ENCODE data around the gene NR3C2. TPM values are rescaled to one million over a fixed set of nuclear protein-coding genes. Genes with fewer than 3 reads are reported as not detected.

Gene NR3C2
- polyA plus RNA-seq, 1 donor from 2014 or later = 0.06 TPM

- H3K9ac ChIP-seq (ENCODE audit: low read length) = no peak overlapping the region
- H3K4me2 ChIP-seq (ENCODE audit: low read length) = no peak overlapping the region
- H3K4me3 ChIP-seq (ENCODE audit: low read length) = no peak overlapping the region
- no peak overlapping the region for H3K27ac ChIP-seq (ENCODE audit: low read length)
- H3K36me3 ChIP-seq (ENCODE audit: insufficient read depth, low read length) = no peaks in the 10 kb centered on the region
- no peaks in the 10 kb centered on the region for H3K27me3 ChIP-seq (ENCODE audit: insufficient read depth, low read depth, low read length)
- TF ChIP-seq EP300 (conservative IDR thresholded peaks at IDR 0.05; ENCODE audit: poor library complexity, severe bottlenecking) (no peak), TAF1 (IDR thresholded peaks at IDR 0.05; ENCODE audit: low read depth) (no peak), EZH2 (IDR thresholded peaks at IDR 0.05; ENCODE audit: borderline replicate concordance, insufficient read depth, low read length, poor library complexity, severe bottlenecking) (no peak), MXI1 (conservative IDR thresholded peaks at IDR 0.05; ENCODE audit: poor library complexity, severe bottlenecking) (no peak), RAD21 (conservative IDR thresholded peaks at IDR 0.05) (no peak), SMC3 (conservative IDR thresholded peaks at IDR 0.05; ENCODE audit: poor library complexity) (no peak), POLR2AphosphoS5 (IDR thresholded peaks at IDR 0.05) (no peak)
- TF ChIP-seq, protein P1, sequence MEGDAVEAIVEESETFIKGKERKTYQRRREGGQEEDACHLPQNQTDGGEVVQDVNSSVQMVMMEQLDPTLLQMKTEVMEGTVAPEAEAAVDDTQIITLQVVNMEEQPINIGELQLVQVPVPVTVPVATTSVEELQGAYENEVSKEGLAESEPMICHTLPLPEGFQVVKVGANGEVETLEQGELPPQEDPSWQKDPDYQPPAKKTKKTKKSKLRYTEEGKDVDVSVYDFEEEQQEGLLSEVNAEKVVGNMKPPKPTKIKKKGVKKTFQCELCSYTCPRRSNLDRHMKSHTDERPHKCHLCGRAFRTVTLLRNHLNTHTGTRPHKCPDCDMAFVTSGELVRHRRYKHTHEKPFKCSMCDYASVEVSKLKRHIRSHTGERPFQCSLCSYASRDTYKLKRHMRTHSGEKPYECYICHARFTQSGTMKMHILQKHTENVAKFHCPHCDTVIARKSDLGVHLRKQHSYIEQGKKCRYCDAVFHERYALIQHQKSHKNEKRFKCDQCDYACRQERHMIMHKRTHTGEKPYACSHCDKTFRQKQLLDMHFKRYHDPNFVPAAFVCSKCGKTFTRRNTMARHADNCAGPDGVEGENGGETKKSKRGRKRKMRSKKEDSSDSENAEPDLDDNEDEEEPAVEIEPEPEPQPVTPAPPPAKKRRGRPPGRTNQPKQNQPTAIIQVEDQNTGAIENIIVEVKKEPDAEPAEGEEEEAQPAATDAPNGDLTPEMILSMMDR (IDR thresholded peaks at IDR 0.05; ENCODE audit: poor library complexity, severe bottlenecking) = no peak
- TF ChIP-seq, protein P2, sequence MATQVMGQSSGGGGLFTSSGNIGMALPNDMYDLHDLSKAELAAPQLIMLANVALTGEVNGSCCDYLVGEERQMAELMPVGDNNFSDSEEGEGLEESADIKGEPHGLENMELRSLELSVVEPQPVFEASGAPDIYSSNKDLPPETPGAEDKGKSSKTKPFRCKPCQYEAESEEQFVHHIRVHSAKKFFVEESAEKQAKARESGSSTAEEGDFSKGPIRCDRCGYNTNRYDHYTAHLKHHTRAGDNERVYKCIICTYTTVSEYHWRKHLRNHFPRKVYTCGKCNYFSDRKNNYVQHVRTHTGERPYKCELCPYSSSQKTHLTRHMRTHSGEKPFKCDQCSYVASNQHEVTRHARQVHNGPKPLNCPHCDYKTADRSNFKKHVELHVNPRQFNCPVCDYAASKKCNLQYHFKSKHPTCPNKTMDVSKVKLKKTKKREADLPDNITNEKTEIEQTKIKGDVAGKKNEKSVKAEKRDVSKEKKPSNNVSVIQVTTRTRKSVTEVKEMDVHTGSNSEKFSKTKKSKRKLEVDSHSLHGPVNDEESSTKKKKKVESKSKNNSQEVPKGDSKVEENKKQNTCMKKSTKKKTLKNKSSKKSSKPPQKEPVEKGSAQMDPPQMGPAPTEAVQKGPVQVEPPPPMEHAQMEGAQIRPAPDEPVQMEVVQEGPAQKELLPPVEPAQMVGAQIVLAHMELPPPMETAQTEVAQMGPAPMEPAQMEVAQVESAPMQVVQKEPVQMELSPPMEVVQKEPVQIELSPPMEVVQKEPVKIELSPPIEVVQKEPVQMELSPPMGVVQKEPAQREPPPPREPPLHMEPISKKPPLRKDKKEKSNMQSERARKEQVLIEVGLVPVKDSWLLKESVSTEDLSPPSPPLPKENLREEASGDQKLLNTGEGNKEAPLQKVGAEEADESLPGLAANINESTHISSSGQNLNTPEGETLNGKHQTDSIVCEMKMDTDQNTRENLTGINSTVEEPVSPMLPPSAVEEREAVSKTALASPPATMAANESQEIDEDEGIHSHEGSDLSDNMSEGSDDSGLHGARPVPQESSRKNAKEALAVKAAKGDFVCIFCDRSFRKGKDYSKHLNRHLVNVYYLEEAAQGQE (IDR thresholded peaks at IDR 0.05; ENCODE audit: borderline replicate concordance) = no peak
- no peaks in the 10 kb centered on the region for H4K20me1 ChIP-seq (ENCODE audit: insufficient read depth)
- H3K9me3 ChIP-seq (ENCODE audit: low read length) = no peaks in the 10 kb centered on the region
- no peaks in the 10 kb centered on the region for H3K9me2 ChIP-seq (ENCODE audit: insufficient read depth, low read length)
- H2AFZ ChIP-seq (ENCODE audit: low read depth, low read length) = no peak overlapping the region
- H3K79me2 ChIP-seq (replicated peaks; ENCODE audit: insufficient read depth, low read length) = no peaks in the 10 kb centered on the region
- H3F3A ChIP-seq (ENCODE audit: insufficient read depth, low read length, poor library complexity, severe bottlenecking) = no peaks in the 10 kb centered on the region
These were observed 373.9 kb downstream of the NR3C2 start for GRCh38 chr4:148068065-148068911.

- TF ChIP-seq EP300 (conservative IDR thresholded peaks at IDR 0.05; ENCODE audit: poor library complexity, severe bottlenecking) (no peak), MXI1 (conservative IDR thresholded peaks at IDR 0.05; ENCODE audit: poor library complexity, severe bottlenecking) (no peak), SMC3 (conservative IDR thresholded peaks at IDR 0.05; ENCODE audit: poor library complexity) (no peak), EZH2 (IDR thresholded peaks at IDR 0.05; ENCODE audit: borderline replicate concordance, insufficient read depth, low read length, poor library complexity, severe bottlenecking) (no peak), TAF1 (IDR thresholded peaks at IDR 0.05; ENCODE audit: low read depth) (no peak), RAD21 (conservative IDR thresholded peaks at IDR 0.05) (no peak), POLR2AphosphoS5 (IDR thresholded peaks at IDR 0.05) (no peak)
- TF ChIP-seq, protein P2 (IDR thresholded peaks at IDR 0.05; ENCODE audit: borderline replicate concordance) = no peak
- TF ChIP-seq, protein P1 (IDR thresholded peaks at IDR 0.05; ENCODE audit: poor library complexity, severe bottlenecking) = no peak
- Histone ChIP-seq H3K4me3 (ENCODE audit: low read length) (no peak overlapping the region), H3K27me3 (ENCODE audit: insufficient read depth, low read depth, low read length) (no peaks in the 10 kb centered on the region), H3K36me3 (ENCODE audit: insufficient read depth, low read length) (no peaks in the 10 kb centered on the region), H3F3A (ENCODE audit: insufficient read depth, low read length, poor library complexity, severe bottlenecking) (no peaks in the 10 kb centered on the region), H3K79me2 (replicated peaks; ENCODE audit: insufficient read depth, low read length) (no peaks in the 10 kb centered on the region), H3K27ac (ENCODE audit: low read length) (no peak overlapping the region), H2AFZ (ENCODE audit: low read depth, low read length) (no peak overlapping the region), H4K20me1 (ENCODE audit: insufficient read depth) (no peaks in the 10 kb centered on the region), H3K4me2 (ENCODE audit: low read length) (no peak overlapping the region), H3K9me2 (ENCODE audit: insufficient read depth, low read length) (no peaks in the 10 kb centered on the region), H3K9me3 (ENCODE audit: low read length) (no peaks in the 10 kb centered on the region), H3K9ac (ENCODE audit: low read length) (no peak overlapping the region)
These were observed 374.8 kb downstream of the NR3C2 start for GRCh38 chr4:148067301-148067916.

All from neural cell (in vitro differentiated cells).